Measurements from ENCODE around the gene ERICH6B.

GRCh38 chr13:45542391-45542790 is 73.1 kb downstream of the ERICH6B start:
- TF ChIP-seq POLR2AphosphoS5 (IDR thresholded peaks at IDR 0.05; ENCODE audit: low read depth): no peak
- no peak for TF ChIP-seq CTCF (conservative IDR thresholded peaks at IDR 0.05; ENCODE audit: low read depth in 2 of 2)
- TF ChIP-seq EZH2 (IDR thresholded peaks at IDR 0.05; ENCODE audit: low read depth, unreplicated experiment): no peak
- no peak for TF ChIP-seq CREB1 (CRISPR knock-in tag; IDR thresholded peaks at IDR 0.05; ENCODE audit: low read depth)
- no peak for TF ChIP-seq EZH2phosphoT487 (IDR thresholded peaks at IDR 0.05; ENCODE audit: unreplicated experiment)
- TF ChIP-seq REST (IDR thresholded peaks at IDR 0.05; ENCODE audit: unreplicated experiment): no peak
- no peak for TF ChIP-seq STAT1 (IDR thresholded peaks at IDR 0.05; ENCODE audit: unreplicated experiment)
- no peak for TF ChIP-seq ETS1 (IDR thresholded peaks at IDR 0.05)
